ENCODE data around the gene FAM228A.

DNA sequence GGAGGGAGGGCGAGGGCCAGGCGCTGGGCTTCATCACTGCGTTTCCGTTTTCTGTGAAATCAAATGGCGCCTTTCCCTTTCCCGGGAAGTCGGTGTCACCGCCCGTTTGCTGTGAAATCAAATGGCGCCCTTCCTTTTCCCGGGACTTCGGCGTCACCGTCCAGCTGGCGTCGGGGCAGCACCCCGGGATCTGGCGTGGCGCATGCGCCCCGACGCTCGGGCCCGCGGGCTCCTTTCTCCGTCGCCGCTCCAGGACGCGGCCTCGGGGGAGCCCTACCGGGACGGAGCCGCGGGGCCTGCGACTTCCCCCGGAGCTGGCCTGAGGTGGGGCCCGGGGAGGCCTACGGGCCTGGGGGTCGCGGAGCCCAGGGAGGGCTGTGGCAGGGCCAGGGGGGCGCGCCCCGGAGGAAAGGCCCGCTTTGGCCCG is at the start of gene FAM228A:
- TF ChIP-seq POLR2AphosphoS5 (IDR thresholded peaks at IDR 0.05; ENCODE audit: low read depth, low read length) (no peak), RCOR1 (IDR thresholded peaks at IDR 0.05; ENCODE audit: low read length) (no peak), EP300 (IDR thresholded peaks at IDR 0.05; ENCODE audit: borderline replicate concordance in 1 of 2, low read depth in 1 of 2, low read length in 1 of 2) (no peak), GABPA (IDR thresholded peaks at IDR 0.05; ENCODE audit: low read depth) (no peak), CHD2 (IDR thresholded peaks at IDR 0.05; ENCODE audit: low read length, partially characterized antibody) (no peak), SIN3A (IDR thresholded peaks at IDR 0.05; ENCODE audit: borderline replicate concordance, low read depth, low read length) (no peak), SMC3 (IDR thresholded peaks at IDR 0.05; ENCODE audit: low read depth, low read length) (no peak), TAF1 (IDR thresholded peaks at IDR 0.05; ENCODE audit: borderline replicate concordance, low read depth, low read length) (no peak), RFX5 (IDR thresholded peaks at IDR 0.05; ENCODE audit: low read length) (no peak)
- TF ChIP-seq, protein P1, sequence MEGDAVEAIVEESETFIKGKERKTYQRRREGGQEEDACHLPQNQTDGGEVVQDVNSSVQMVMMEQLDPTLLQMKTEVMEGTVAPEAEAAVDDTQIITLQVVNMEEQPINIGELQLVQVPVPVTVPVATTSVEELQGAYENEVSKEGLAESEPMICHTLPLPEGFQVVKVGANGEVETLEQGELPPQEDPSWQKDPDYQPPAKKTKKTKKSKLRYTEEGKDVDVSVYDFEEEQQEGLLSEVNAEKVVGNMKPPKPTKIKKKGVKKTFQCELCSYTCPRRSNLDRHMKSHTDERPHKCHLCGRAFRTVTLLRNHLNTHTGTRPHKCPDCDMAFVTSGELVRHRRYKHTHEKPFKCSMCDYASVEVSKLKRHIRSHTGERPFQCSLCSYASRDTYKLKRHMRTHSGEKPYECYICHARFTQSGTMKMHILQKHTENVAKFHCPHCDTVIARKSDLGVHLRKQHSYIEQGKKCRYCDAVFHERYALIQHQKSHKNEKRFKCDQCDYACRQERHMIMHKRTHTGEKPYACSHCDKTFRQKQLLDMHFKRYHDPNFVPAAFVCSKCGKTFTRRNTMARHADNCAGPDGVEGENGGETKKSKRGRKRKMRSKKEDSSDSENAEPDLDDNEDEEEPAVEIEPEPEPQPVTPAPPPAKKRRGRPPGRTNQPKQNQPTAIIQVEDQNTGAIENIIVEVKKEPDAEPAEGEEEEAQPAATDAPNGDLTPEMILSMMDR (IDR thresholded peaks at IDR 0.05) = no peak
- TF ChIP-seq, protein P2, sequence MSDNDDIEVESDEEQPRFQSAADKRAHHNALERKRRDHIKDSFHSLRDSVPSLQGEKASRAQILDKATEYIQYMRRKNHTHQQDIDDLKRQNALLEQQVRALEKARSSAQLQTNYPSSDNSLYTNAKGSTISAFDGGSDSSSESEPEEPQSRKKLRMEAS (IDR thresholded peaks at IDR 0.05; ENCODE audit: low read depth) = no peak
- TF ChIP-seq, protein P3, sequence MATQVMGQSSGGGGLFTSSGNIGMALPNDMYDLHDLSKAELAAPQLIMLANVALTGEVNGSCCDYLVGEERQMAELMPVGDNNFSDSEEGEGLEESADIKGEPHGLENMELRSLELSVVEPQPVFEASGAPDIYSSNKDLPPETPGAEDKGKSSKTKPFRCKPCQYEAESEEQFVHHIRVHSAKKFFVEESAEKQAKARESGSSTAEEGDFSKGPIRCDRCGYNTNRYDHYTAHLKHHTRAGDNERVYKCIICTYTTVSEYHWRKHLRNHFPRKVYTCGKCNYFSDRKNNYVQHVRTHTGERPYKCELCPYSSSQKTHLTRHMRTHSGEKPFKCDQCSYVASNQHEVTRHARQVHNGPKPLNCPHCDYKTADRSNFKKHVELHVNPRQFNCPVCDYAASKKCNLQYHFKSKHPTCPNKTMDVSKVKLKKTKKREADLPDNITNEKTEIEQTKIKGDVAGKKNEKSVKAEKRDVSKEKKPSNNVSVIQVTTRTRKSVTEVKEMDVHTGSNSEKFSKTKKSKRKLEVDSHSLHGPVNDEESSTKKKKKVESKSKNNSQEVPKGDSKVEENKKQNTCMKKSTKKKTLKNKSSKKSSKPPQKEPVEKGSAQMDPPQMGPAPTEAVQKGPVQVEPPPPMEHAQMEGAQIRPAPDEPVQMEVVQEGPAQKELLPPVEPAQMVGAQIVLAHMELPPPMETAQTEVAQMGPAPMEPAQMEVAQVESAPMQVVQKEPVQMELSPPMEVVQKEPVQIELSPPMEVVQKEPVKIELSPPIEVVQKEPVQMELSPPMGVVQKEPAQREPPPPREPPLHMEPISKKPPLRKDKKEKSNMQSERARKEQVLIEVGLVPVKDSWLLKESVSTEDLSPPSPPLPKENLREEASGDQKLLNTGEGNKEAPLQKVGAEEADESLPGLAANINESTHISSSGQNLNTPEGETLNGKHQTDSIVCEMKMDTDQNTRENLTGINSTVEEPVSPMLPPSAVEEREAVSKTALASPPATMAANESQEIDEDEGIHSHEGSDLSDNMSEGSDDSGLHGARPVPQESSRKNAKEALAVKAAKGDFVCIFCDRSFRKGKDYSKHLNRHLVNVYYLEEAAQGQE (IDR thresholded peaks at IDR 0.05; ENCODE audit: low read depth, low read length) = no peak

Data from SK-N-SH (cell line).